Choroid plexus epithelial cell (primary cell): Measurements from ENCODE around the gene CC2D1A.

Source experiments
- DNase-seq: peaks from one replicate; pipeline ENCODE4 v3.0.0-alpha.2; 2010; ENCODE audit warnings: low read depth
- H3K4me3 ChIP-seq: 2 replicates; pipeline ENCODE4 v1.5.1; 2011; ENCODE audit warnings: low read depth, mild to moderate bottlenecking, control low read depth, low read length, moderate library complexity
- TF ChIP-seq, protein P1 (sequence below): conservative IDR thresholded peaks from 2 replicates; pipeline ENCODE4 v1.5.1; 2011; ENCODE audit warnings: low read depth, mild to moderate bottlenecking, control low read depth, inconsistent platforms, low read length, moderate library complexity

The CC2D1A gene

DNA sequence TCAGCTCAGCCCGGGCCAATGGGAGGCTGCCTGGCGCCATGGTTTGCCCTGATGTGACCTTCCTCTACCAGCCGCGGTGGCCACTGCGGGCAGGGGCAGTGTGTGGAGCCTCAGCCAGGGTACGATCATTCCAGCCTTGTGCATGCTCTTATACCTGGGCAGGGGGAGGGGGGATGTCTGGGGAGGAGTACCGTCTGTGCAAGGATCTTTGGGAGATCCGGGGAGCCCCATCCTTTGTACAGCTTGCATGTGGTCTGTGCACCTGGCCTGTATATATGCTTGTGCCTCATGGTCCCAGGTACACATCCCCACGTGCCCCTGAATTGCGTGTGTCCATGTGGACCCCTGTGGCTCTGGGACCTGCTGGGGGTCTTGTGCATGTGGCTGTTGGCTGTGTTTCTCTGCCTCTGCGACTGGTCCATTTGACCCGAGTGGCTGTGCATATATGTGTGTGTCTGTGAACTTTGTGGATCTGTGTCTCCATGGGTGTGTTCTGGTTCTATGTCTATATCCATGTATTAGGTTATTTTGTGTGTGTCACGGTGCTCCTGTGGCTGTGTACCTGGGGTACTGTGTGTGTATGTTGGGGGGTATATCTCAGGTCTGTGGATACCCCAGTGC, 41.8 kb upstream of the CC2D1A start:
- TF ChIP-seq, protein P1, sequence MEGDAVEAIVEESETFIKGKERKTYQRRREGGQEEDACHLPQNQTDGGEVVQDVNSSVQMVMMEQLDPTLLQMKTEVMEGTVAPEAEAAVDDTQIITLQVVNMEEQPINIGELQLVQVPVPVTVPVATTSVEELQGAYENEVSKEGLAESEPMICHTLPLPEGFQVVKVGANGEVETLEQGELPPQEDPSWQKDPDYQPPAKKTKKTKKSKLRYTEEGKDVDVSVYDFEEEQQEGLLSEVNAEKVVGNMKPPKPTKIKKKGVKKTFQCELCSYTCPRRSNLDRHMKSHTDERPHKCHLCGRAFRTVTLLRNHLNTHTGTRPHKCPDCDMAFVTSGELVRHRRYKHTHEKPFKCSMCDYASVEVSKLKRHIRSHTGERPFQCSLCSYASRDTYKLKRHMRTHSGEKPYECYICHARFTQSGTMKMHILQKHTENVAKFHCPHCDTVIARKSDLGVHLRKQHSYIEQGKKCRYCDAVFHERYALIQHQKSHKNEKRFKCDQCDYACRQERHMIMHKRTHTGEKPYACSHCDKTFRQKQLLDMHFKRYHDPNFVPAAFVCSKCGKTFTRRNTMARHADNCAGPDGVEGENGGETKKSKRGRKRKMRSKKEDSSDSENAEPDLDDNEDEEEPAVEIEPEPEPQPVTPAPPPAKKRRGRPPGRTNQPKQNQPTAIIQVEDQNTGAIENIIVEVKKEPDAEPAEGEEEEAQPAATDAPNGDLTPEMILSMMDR, result no peak
- DNase-seq, result no peak
- H3K4me3 ChIP-seq, result no peak overlapping the region

DNA sequence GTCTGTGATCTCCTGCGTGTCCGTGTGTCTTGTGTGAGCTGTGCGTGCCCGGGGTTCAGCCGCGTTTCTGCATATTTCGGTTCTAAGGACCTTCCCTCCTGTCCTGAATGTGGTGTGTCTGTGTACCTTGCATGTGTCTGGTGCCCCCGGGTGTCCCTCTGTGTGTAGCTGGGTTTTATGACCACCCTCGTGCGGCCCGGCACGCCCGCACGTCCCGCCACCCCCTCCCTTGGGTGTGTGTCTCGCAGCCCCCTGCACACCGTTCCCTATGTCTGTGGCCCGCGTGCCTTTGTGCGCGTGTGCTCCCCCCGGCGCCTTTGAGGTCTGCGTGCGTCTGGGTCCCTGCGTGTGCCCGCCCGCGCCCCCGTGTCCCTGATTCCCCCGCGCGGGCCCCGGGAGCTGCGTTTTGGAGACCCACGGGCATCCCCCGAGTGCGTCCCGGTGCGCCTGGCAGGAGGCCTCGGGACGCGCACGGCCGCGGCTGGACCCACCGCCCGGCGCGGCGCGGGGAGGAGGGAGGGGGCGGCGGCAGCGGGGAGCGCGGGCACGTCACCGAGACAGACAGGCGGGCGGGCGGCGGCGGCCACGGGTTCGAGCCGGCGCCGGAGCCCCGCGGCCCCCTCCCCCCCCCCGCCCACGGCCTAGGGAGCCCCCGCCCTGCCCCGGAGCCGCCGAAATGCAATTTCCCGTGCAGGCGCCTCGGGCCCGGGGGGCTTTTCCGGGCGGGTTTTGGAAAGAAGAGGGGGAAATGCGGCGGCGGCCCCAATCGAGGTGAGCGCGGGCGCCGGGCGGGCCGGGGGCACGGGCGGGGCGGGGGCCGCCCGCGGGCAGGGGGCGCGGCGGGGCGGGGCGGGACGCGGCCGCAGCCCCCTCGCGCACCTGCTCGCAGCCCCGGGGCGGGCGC, 41.1 kb upstream of the CC2D1A start:
- DNase-seq, result no peak
- TF ChIP-seq, protein P1, result no peak
- peak overlapping the region; percentile 57 for H3K4me3 ChIP-seq

DNA sequence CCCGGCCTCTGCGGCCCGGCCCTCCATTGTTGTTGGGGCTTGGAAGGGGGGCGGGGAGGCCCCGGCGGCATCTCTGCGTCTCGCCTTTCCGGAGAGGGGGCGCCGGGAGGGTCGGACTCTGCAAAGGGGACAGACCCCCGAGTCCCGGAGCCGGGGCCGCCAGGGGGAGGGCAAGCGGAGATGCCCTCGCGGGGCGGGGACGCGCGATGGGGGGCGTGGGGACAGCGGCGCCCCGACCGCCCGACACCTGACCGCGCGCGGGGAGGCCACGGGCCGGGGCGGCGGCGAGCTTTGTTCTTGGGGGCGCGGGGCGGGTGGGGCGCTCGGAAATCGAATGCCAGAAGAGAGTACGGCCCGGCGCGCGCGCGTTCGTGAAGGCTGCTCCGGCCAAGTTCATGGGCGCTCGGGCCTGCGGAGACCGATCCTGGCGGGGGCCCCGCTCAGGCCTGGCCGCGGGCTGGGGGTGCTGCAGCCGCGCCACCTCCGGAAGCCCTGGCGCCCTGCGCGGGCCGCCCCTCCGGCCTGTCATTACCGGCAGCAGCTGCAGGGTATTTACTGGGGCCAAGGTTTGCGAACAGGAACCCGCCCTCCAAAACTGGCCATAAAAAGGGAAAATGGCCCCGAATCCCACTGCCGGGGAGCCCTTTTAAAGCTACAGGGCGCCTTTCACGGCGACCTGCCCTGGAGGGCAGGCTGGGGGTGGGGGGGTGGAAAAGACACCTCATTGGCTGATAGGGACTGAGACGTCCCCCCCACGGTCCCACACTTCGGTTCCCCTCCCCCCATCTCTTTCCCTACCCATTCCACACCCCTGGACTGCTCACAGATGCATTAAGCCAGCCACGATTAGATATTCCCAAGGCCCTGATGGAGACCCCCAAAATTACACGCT, 40.2 kb upstream of the CC2D1A start:
- peak overlapping the region; percentile 57 for H3K4me3 ChIP-seq
- TF ChIP-seq, protein P1, result no peak
- DNase-seq, result no peak

DNA sequence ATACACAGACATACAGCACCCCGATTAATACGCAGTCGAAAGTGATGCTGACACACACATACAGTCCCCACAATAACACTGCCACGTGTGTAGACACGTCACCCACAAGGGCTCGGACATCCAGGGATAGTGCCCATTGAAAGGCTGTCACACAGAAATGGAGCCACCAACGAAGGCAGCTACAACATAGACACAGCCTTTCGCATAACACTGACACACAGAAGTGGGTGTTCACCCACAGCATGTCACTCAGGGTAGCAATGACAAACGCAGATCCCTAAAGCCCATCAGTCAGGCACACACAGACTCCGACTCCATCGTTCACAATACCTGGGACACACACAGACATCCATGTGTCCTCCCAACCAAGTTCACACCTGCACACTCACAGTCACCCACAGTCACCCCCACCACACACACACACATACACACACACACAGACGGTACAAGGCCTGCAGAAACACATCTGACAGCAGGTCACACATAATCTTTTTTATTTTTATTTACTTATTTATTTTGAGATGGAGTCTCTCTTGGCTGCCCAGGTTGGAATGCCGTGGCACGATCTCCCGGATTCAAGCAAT, 39.4 kb upstream of the CC2D1A start:
- TF ChIP-seq, protein P1, result no peak
- peak overlapping the region; percentile 57 for H3K4me3 ChIP-seq

DNA sequence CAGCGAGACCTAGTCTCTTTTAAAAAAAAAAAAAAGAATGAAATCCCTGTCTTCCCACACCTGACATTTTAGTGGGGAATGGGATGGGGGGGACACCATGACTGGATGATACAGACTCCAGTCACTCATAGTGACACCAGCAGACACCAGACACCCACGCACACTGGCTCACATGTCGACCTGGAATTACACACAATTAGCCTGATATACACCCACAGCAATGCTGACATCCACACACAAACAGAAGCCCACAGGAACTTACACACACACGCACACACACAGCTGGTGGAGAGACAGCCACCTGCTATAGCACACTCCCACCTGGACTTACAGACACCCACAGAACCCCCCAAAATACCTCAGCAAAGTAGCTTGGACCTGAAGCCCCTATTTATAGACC, 37.3 kb upstream of the CC2D1A start:
- TF ChIP-seq, protein P1, result no peak
- no peak overlapping the region for H3K4me3 ChIP-seq
- no peak for DNase-seq

More for the DNA sequence above, 39.4 kb upstream of the CC2D1A start:
- DNase-seq, result no peak

DNA sequence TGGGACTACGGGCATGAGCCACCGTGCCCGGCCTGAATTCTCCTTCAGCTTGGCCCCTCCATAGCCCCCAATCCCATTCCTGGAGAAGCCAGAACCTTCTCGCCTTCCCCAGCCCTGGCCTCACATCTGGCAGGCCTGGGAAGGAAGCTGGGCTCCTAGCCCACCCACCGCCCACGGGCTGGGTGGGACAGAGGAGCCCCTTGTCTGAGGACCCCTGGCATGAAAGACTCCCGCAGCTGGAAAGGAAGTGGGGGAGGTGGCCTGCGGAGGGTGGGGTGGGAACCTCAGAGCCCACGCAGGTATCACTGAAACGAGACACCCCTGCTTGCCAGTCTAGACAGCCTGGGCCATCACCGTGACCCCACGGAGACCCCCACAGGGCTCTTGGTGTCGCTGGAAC, 36.7 kb upstream of the CC2D1A start:
- TF ChIP-seq, protein P1, result no peak
- H3K4me3 ChIP-seq, result no peak overlapping the region
- DNase-seq, result no peak
